Measurements from ENCODE around the gene FMN1.

DNA sequence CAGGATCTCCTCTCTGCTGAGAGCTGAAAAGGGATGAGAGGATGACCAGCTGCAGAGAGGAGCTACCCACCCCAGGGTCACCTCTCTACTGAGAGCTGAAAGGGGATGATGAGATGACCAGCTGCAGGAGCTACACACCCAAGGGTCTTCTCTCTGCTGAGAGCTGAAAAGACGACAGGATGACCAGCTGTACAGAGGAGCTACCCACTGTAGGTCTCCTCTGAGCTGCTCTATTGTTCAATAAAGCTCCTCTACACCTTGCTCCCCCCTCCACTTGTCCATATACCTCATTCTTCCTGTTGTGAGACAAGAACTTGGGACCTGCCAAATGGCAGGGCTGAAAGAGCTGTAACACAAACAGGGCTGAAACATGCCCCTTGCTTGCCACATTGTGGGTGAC is 149.9 kb downstream of the FMN1 start:
- TF ChIP-seq CTCF (IDR thresholded peaks at IDR 0.05): no peak
- TF ChIP-seq POLR2A (IDR thresholded peaks at IDR 0.05): no peak
